HFFc6 (cell line): ENCODE data around the gene CEP41. TPM values are rescaled to one million over a fixed set of nuclear protein-coding genes. Genes with fewer than 3 reads are reported as not detected.

ENCODE experiments used
- DNase-seq: peaks from one replicate; pipeline ENCODE4 v3.0.0-alpha.2; 2018
- H3K27ac Mint-ChIP-seq: 2 replicates; pipeline ENCODE4 v1.8.0; 2020; ENCODE audit warnings: mild to moderate bottlenecking, mixed read lengths
- H3K27me3 Mint-ChIP-seq: 2 replicates; pipeline ENCODE4 v1.8.0; 2021; ENCODE audit warnings: mild to moderate bottlenecking, moderate library complexity, mixed read lengths; ENCODE audit not compliant: insufficient read depth
- H3K36me3 Mint-ChIP-seq: 2 replicates; pipeline ENCODE4 v1.8.0; 2021; ENCODE audit warnings: low read depth, mixed read lengths
- H3K4me1 Mint-ChIP-seq: 2 replicates; pipeline ENCODE4 v1.8.0; 2020; ENCODE audit warnings: low read depth, mixed read lengths
- H3K4me3 Mint-ChIP-seq: 2 replicates; pipeline ENCODE4 v1.8.0; 2020; ENCODE audit warnings: mild to moderate bottlenecking, moderate library complexity, mixed read lengths
- H3K9me3 Mint-ChIP-seq: 2 replicates; pipeline ENCODE4 v1.8.0; 2020; ENCODE audit warnings: mild to moderate bottlenecking, mixed read lengths
- total RNA-seq, 6 experiments: library from RNA; stranded (reverse); fragmentation: NEBNext Ultra II Directional; extraction: Animal tissue kit (Norgen Biotek cat#: 25700); gene quantifications; 2 replicates in 1 of 6; 3 replicates in 5 of 6; pipeline ENCODE4 v1.2.3, GENCODE V29; 2021
- TF ChIP-seq, protein P1 (sequence below): fragments of 200-600 bp; sonication (generic); IDR thresholded peaks from 2 replicates; pipeline ENCODE4 v1.5.0; 2021; ENCODE audit warnings: antibody characterized with exemption, mild to moderate bottlenecking

CEP41 gene
- total RNA-seq, 6 experiments from 2014 or later = 14.5 to 20.9 (median 17.8) TPM

DNA sequence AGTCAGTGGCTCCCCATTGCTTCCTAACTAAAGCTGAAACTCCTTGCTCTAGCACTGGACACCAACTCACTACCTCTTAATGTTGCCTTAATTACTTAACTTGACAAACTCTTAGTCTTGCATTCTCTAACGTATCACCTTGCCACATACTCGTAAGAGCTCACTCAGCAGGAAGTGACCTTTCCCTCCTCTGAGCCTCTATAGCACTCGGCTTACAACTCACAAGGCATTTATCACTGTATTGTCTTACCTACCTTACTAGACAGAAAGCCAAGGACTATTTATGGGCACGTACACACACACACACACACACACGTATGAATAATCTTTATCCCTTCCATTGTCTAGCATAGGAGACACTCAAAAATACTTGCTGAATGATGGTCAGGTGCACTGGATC, 21.2 kb downstream of the CEP41 start:
- Mint-ChIP-seq H3K27me3 (no peaks in the 10 kb centered on the region), H3K9me3 (no peaks in the 10 kb centered on the region), H3K4me3 (no peak overlapping the region), H3K4me1 (no peaks in the 10 kb centered on the region), H3K27ac (no peak overlapping the region), H3K36me3 (no peaks in the 10 kb centered on the region)
- no peak for DNase-seq
- TF ChIP-seq, protein P1, sequence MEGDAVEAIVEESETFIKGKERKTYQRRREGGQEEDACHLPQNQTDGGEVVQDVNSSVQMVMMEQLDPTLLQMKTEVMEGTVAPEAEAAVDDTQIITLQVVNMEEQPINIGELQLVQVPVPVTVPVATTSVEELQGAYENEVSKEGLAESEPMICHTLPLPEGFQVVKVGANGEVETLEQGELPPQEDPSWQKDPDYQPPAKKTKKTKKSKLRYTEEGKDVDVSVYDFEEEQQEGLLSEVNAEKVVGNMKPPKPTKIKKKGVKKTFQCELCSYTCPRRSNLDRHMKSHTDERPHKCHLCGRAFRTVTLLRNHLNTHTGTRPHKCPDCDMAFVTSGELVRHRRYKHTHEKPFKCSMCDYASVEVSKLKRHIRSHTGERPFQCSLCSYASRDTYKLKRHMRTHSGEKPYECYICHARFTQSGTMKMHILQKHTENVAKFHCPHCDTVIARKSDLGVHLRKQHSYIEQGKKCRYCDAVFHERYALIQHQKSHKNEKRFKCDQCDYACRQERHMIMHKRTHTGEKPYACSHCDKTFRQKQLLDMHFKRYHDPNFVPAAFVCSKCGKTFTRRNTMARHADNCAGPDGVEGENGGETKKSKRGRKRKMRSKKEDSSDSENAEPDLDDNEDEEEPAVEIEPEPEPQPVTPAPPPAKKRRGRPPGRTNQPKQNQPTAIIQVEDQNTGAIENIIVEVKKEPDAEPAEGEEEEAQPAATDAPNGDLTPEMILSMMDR = no peak

DNA sequence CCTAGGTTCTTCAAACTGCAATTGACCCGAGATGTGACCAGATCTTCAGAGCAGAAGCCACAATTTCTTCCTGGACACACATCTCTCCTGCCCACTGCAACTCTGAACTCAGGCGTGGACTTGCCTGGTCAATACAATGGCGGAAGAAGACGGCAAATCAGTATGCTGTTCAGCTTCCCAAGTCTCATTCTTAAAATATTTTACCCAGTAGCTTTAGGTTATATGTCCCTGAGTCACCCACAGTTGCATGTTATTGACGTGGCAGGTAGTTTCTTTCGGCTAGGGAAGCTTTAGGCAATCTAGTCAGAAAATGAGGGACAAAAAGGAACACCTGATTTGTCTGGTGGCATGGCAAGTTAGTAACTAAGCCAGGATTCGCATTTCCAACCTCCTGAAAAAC, 22.5 kb downstream of the CEP41 start:
- Mint-ChIP-seq H3K36me3 (no peaks in the 10 kb centered on the region), H3K27me3 (0 out of 2 replicates have a peak, but pooled peaks cover 2% of the 10 kb centered on the region), H3K4me1 (no peaks in the 10 kb centered on the region), H3K27ac (no peak overlapping the region), H3K4me3 (no peak overlapping the region), H3K9me3 (no peaks in the 10 kb centered on the region)
- TF ChIP-seq, protein P1 = no peak
- no peak for DNase-seq

DNA sequence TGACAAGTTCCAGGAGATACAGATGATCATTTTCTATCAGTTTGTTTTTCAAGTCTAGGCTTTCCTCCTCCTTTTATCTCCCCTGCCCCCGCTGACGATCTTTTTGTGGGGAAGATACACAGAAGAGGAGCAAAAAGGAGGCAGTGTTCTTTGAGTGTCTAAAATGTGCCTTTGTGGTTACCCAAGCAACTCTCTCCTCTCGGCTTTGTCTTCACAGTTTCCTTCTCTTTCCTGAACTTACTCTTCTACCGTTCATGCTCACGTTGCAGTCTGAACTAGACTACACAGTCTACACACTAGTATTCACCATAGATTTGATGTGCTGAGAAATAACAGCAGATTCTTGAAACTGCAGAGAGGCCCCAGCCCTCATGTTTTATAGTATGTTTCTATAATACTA, 23.6 kb downstream of the CEP41 start:
- Mint-ChIP-seq H3K9me3 (no peaks in the 10 kb centered on the region), H3K36me3 (no peaks in the 10 kb centered on the region), H3K27ac (no peak overlapping the region), H3K4me3 (no peak overlapping the region), H3K4me1 (no peaks in the 10 kb centered on the region), H3K27me3 (0 out of 2 replicates have a peak, but pooled peaks cover 2% of the 10 kb centered on the region)
- TF ChIP-seq, protein P1 = no peak
- DNase-seq = no peak

DNA sequence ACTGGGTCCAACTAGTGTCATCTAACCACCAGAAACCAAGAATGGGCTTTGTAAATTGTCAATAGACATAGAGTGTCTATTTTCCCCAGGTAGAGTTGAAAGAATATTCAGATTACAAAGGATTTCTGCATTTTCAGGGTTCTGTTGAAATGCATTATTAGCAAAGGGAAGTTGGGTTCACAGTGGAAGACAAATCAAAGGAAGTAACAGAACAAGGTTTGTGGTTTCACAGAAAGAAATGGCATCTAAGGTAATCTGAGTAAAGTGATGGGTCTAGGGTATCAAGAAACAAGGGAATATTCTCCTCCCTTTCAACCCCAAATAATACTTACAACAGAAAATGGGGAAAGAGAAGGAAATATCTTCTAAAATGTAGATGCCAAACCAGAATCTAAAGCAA, 25.8 kb downstream of the CEP41 start:
- Mint-ChIP-seq H3K27ac (no peak overlapping the region), H3K4me1 (no peaks in the 10 kb centered on the region; the same call in 1 of the 2 replicates), H3K27me3 (0 out of 2 replicates have a peak, but pooled peaks cover 2% of the 10 kb centered on the region), H3K4me3 (no peak overlapping the region), H3K36me3 (no peaks in the 10 kb centered on the region), H3K9me3 (no peaks in the 10 kb centered on the region)
- TF ChIP-seq, protein P1 = no peak
- DNase-seq = no peak

DNA sequence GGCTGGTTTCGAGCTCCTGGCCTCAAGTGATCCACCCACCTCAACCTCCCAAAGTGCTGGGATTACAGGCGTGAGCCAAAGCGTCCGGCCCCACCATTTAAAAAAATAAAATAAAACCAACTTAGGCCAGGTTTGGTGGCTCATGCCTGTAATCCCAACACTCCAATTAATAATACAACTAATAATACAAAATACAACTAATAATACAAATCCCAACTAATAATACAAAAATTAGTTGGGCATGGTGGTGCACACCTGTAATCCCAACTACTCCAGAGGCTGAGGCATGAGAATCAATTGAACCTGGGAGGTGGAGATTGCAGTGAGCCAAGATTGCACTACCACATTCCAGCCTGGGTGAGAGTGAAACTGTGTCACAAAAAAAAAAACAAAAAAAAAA, 27.6 kb downstream of the CEP41 start:
- Mint-ChIP-seq H3K36me3 (no peaks in the 10 kb centered on the region), H3K27me3 (0 out of 2 replicates have a peak, but pooled peaks cover 2% of the 10 kb centered on the region), H3K9me3 (no peaks in the 10 kb centered on the region), H3K27ac (no peak overlapping the region), H3K4me1 (peaks cover 9% of the 10 kb centered on the region), H3K4me3 (no peak overlapping the region)
- TF ChIP-seq, protein P1 = no peak
- no peak for DNase-seq
